Measurements from ENCODE around the gene ELL2.
"Not testable (repeated sequence)": the region's sequence is repeated elsewhere in the genome, so short reads cannot be mapped to it uniquely, and the experiment has no call there.

The ELL2 gene

DNA sequence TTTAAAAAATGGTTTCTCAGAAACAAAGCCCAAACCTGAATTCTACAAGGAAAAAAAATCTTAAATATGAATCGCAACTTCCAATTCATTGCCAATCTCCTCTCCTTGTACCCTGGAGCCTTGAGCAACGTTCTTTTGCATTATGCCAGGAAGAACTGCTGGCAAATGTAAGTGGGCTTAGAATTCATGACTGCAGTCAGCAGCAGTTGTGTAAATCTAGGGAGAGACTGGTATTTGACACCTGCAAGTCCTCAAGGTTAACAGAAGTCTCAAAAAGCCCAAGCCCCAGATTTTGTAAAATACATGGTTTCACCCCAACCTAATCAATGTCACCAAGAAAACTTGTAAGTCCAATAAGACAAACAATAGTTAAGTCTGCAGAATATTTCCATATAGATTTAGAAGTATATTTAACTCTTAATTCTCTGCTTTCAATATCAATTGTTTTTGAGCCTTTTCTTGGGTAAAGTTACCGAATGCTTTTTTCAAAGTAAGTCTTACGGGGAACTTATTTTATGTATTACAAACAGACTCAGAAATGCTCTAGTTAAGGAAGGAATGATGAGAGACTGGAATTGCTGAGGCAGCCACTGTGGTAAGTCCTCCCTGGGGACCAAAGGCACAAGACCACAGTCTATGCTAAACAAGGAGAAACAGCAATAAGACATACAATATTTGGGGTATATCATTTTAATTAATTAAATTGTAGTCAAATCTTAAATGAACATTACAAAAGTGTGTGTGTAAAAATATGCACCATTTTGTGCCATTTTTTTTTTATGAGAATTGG, 31.3 kb downstream of the ELL2 start:
- no peak for DNase-seq (ENCODE audit: low read depth)

DNA sequence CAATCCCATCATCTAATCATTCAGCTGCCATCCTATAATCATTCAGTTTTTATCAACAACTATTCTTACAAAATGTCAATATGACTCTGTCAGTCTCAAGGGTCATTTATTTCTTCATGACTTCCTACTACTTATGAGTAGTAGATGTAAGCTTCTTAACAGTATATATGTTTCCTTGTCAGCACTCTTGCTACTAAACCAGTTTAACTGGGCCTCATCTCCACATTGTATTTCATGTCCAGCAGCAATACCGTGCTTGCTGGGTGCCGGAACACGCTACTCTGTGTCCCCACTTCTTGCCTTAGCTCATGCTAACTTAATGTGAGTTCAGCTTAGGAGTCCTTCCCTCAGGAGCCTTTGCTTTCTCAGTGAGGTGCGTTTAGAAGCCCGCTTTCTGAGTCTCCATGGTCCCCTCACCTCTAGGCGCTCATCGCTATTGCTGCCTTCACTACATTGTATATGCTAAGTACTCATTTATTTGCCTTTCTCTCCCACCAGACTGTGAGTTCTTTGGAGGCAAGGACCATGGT, 32.9 kb downstream of the ELL2 start:
- DNase-seq (ENCODE audit: low read depth): no peak

DNA sequence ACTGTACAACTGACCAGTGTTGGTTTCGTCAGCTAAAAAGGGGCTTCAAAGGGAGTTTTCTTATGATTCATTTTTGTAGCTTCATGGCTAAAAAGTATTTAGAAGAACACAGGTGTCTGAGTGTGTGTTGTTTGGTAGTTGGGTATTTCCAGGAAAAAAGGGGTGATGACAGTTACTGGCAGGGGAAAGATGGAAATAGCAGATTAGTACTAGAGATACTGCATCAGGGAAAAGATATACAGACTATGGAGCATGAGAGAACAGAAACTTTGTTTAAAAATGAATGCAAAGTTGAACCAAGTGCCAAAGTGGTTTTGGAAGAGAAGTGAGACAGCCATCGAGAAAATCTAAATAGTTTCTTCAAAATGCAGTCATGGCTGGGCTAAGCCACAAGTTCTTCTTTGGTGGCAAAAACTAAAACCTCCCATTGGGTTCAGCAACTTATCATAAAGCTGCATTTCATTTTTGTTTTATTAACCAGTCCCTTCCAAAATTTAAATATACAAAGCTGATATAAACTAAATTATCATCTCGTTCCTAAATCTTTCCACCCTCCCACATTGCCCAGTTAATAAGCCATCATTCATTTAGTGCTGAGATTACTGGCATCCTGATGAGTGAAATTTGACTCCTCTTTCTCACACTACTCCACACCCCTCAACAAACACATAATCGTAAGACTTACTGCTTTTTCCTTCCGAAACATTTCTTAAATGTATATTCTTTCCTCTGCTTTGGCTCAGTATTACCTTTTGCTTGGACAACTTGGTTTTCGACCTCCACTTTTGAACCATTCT, 33.5 kb downstream of the ELL2 start:
- no peak for DNase-seq (ENCODE audit: low read depth)

DNA sequence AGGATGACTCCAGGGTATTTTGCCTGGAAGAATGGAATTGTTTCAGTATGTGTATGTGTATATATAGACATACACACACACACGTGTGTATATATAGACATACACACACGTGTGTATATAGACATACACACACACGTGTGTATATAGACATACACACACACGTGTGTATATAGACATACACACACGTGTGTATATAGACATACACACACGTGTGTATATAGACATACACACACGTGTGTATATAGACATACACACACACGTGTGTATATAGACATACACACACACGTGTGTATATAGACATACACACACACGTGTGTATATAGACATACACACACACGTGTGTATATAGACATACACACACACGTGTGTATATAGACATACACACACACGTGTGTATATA, 34.4 kb downstream of the ELL2 start:
- DNase-seq (ENCODE audit: low read depth): not testable (repeated sequence)

DNA sequence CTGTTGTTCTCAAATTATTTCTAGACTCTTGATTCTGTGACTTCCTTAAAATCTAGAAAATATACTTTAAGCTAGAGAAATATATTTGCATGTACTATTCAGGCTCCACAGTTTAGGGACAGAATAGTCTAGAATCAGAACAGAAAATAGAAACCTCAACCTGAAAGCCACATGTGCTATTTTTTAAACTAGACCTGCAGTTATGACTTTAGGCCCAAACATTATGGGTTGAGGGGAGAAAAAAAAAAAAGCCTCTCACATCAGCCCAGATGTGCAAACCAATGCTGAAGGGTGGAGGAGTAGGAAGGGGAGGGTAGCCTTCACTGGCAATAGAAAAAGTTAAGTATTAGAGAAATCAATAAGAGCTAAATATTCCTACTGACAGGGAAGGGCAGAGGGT, 35.7 kb downstream of the ELL2 start:
- DNase-seq (ENCODE audit: low read depth): no peak

DNA sequence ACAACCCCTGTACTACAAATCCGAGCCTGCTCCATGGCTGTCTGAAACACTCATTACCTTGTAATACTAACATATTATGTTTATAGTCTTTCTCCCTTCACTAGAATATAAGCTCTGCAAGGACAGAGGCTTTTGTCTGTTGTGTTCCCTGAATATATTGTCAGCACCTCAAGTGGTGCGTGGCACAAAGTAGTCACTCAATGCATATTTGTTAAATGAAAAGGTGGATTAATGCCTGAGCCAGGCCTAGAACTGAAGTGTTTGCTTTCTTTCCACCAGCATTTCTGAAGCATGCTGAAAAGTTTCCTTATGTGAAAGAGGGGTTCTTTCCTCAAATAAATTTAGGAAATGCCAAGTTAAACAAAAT, 36.3 kb downstream of the ELL2 start:
- DNase-seq (ENCODE audit: low read depth): no peak

DNA sequence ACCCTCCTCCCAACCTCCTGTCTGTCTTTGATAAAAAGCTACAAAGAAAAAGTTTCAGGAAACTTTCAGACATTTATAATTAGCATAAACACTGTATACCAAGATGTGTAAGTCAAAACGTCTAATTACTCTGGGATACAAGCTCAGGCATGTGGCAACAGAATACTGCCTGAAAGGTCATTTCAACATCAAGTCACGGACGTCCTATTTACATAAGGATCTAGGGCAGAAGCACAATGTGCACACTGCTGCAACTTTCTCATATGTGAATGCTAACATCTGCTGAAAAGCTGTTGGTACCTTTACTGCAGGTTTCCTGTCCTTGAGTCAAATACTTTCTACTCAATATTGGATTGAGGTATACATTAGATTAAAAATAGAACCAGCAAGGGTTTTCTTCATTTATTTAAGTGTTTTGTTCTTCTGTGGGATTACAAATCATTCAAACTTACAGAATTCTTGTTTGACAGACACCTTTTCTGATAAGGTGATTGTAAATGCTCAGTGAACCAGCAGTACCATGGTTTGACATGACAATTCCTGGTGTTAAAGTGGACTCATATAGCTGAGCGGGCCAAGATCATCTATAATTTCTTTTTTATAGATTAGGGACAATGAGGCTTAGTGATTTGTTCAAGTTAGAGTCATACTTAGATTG, 36.8 kb downstream of the ELL2 start:
- no peak for DNase-seq (ENCODE audit: low read depth)

DNA sequence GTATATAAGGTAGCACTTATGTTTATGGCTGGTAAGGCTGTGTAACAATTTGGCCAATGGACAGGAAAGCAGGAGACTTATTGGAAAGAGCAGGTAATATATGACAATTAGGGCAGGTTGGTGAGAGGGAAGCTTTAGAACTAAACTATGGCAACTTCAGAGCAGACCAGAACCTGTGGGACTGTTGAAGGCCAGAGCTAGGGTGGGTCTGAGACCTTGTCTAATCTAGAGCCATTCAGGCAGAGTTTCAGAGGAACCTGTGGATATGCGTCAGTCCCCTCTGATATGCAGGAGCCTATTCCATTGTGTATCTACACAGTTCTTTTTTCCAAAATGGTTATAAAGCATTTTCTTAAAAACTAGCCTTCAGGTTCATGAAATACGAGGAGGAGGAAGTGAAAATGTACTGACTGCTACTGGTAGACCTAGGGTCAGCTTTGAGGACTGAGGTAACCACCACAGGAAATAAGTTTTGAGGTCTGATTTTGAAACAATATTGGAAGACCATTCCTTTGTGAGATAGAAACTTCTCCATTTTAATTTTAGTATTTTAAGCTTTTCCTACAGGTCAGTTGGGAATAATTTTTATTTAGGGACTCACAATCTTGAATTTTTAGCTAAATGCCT, 37.6 kb downstream of the ELL2 start:
- DNase-seq (ENCODE audit: low read depth): no peak

DNA sequence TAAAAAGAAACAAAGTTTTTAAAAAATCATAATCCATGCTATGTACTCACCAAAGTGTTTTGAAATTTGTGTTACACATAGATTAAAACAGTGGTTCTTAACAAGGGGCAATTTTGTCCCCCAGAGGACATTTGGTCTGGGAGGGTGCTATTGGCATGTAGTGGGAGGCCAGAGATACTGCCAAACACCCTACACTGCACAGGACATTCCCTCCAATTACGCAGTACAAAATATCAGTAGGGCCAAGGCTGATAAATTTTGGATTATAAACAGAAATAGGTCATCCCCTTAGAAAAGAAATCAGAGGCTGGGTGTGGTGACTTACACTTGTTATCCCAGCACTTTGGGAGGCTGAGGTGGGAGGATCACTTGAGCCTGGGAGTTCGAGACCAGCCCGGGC, 38.9 kb downstream of the ELL2 start:
- no peak for DNase-seq (ENCODE audit: low read depth)

DNA sequence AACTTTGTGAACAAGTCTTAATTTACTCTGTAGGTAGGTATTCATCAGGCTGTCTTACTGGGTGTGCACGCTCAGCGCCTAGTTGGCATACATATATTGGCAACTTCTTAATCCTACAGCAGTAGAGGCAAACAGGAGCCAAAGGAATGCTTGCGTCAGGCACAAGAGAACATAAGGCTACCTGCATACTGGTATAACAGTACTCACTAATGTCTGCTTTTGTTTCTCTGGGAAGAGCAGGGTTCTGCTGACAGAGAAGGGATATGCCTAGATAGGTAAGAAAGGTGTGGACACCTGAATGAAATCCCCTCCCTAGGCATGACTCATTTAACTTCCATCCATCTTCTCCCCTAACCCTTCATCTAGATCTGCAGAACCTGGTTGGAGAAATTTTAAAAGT, 40.1 kb downstream of the ELL2 start:
- no peak for DNase-seq (ENCODE audit: low read depth)

DNA sequence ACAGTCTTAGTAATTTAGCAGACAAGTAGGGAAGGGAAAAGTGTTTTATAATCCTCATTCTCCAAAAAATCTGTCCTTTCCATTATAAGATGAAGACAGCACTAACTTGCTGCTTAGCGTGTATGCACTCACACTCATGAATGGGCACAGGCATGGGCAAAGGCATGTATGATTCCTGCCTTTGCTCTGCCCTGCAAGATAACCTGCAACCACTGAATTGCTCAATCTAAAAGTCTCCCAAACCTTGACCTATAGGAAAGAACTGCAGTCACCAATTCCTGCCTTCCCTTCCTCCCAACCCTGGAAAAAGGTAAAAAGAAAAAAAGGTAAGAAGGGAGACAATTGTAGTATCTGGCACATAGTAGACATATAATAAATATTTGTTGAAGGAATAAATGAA, 40.8 kb downstream of the ELL2 start:
- no peak for DNase-seq (ENCODE audit: low read depth)

DNA sequence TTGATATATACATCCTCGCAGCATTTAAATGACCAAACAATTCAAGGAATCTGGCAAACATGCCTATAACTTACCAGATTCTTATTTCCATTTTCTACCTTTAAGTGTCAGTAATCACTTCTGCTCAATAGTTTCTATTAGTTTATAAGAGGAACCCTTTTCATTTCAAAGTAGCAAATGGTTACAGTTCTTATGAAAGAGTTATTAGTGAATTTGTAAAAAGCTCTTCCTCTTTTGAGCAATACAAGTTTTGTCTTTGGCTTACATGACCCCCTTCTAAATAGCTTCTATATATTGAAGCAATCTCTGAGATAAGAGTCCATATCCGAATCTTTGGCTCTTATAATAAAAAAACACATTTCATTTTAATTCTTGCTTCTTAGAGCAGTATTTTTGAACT, 42.0 kb downstream of the ELL2 start:
- no peak for DNase-seq (ENCODE audit: low read depth)

DNA sequence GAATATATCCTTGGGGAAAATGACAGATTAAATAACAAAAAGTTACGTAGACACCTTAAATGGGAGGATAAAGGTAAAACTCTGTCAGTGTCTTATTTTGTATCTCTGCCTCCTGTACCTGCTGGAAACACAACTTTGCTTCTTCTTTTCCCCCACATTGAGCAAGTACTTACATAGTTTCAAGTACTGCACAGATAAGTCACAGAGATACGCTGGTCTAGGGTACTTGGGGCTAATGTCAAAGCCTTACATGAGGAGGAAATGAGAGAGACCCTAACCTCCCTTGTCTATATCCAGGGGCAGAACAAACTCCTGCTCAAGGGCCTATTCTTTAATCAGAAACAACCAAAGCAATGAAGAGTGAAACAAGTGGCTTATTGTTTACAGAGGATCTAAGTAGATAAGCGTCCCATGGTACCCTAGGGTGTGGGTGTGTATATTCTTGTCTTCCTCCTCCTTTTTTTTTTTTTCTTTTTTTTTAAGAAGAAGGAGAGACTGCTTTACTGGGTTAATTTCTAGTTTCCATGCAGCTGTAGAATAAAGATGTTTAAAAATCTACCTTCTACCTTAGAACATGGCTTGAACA, 43.1 kb downstream of the ELL2 start:
- no peak for DNase-seq (ENCODE audit: low read depth)

DNA sequence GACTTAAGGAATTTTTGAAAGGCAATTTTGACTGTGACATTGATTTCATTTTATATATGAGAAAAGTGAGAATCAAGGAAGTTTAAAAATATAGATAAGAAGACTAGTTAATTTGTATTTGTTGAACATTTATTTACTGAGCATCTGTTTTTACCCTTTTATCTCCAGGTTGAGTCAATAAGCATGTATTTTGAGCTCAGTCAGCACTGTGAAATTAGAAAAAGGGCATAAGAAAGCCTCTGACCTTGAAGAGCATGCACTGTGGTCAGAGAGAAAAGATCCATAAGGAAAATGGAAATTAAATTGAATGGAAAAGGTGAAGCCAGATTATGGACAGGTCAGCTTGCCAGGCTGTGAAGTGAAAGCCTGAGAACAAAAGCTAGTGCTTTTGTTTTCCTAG, 44.4 kb downstream of the ELL2 start:
- no peak for DNase-seq (ENCODE audit: low read depth)

DNA sequence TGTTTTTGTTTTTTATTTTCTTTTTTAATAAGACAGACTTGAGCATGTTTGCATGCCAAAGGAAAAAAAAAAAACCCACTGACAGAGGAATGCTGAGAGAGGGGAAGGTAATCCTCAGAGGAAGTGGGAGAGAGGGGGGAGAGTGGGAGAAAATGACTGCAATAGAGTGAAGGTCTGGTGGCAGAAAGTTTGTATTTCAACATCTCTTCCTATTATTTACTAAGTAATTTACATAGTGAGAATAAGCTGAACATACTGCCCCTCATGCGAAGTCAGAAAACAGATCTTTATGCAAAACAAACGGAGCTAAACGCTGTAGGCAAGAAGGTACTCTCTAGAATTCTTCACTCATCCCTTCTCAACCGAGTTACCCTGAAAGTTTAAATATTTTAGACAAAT, 45.0 kb downstream of the ELL2 start:
- no peak for DNase-seq (ENCODE audit: low read depth)

DNA sequence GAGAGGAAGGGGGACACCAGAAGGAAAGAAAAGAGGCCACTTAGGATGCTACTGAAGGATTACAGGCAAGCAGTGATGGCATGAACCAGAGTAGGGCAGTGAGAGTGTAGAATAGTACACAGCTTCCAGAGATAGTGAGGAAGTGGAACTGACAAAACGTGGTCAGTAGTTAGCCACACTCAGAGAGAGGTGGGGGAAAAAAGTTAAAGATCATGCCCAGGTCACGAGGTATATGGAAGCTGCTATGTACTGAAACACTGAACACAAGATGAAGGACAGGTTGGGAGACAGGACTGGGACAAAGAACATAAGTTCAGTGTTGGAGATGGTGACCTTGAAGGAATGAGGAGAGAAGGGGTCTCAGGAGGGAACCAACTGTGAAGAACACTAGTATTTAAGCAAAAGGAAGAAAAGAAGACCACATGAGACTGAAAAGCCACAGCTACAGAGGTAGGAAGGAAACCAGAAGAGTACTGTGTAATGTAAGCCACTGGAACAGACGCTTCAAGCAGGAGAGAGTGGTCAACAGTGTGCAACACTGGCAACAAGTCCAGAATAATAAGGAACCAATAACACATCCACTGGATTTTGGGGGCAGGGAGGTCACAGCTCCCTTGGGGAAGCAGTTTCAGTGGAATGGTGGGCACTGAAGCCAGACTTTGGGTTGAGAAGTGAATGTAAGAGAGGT, 45.5 kb downstream of the ELL2 start:
- DNase-seq (ENCODE audit: low read depth): no peak

DNA sequence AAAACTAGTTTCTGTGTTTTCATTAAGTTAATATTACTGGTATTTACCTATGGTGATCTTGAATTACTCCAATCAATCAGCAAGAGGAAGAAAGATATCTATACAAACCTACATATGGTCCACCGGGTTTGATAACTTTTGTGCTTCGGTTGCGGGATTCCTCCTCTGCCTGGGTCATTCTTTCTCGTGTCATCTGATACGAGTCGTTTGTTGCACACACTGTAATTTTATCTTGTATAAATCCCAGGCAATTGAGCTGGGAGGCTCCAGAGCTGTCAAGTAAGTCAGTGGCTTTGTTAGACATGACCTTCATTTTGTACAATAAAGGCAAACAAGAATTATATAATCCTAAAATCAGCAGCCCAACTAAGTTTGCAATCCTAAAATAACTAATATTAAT, 48.0 kb downstream of the ELL2 start:
- DNase-seq (ENCODE audit: low read depth): no peak

DNA sequence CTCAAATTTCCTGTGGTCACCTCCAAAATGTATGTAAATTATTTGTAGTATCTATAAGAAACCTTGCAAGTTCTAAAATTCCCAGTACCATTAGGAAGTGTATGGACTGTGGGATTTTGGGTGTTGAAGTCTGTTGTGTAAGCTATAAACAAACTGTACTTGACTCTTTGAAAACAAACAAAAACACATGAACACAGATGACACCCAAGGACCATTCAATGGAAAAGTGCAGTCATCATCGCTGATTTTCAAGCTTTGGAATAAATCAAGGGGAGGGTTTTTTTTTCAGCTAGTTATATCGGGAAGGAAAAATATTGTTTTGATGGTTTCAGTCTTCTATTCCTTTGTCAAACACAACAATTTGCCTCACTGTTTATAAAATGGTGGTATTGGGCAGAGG, 49.6 kb downstream of the ELL2 start:
- DNase-seq (ENCODE audit: low read depth): no peak

DNA sequence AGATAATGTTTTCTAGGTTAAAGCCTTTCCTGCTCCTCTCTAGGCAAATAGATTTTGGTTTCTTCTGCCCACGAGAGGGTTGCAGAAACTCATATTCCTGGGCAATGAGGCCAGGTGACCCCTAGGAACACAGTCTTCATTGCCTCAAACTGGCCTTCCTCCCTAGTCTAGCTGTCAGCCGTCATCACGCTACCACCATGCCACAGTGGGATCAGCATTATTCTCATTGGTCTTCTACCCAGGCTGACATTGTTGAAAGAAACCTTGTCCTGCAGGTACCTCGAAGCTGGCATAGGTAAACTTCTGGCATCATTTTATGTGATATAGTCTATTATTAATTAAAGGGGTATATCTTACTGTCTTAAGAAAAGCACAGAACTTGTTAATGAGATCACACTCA, 51.1 kb downstream of the ELL2 start:
- DNase-seq (ENCODE audit: low read depth): no peak

DNA sequence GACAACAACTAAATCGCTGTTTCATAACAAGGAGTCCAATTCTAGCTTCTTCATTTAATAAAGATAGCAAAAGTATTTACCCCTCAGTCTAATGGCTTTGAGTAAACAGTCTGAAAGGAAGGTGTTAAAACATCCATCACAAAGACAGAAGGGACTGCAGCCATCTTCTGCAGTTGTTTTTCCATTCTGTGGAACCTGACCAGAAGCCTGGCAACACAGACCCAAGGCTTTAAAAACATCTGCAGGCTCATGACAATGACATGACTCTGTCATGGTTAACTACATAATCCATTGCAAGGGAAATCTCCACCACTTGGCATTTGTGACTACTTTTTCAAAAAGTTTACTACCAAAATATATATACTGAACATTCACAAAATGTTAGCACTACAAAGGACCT, 51.9 kb downstream of the ELL2 start:
- DNase-seq (ENCODE audit: low read depth): no peak

DNA sequence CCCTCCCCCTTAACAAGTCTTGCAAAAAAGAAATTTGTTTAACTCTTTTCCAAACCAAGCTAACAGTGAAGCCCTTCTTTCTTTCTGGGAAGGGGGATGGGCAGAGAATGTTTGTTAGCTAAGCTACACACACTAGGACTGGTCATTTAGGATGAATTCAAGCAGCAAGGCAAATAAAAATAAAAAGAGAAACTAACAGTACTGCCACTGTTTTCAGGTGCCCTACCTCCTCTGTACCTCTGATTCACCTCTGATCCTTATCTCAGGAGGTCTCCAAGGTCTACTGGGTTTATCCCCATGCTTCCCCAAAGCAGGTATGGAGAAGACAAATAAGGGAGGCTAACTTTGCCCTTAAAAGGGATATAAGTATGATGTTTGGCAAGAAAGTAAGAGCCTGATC, 52.9 kb downstream of the ELL2 start:
- no peak for DNase-seq (ENCODE audit: low read depth)

Measured in HS-27A (cell line).